Activated T-cell treated with anti-CD3 and anti-CD28 coated beads, Interleukin-2, amount 50 U/mL, for 1 hour (primary cell): ENCODE measurements around the gene OLFML3.

Source experiments
- DNase-seq: peaks from one replicate; pipeline ENCODE4 v3.0.0-alpha.2; 2020

Gene OLFML3

GRCh38 chr1:113950908-113951307 is 28.4 kb upstream of the OLFML3 start:
- DNase-seq = no peak

DNA sequence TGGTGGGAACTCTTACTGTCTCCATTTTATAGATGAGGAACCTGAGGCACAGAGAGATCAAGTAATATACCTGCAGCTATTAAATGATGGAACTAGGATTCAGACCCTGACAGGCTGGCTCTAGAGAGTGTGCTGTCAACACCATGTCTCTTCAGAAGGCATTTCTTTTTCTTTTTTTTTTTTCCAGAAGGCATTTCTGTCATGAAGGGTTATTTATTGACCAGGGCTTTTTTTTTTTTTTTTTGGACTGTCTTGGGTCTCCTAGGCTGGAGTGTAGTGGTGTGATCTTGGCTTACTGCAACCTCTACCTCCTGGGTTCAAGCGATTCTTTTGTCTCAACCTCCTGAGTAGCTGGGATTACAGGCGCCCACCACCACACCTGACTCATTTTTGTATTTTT is 27.6 kb upstream of the OLFML3 start:
- no peak for DNase-seq

DNA sequence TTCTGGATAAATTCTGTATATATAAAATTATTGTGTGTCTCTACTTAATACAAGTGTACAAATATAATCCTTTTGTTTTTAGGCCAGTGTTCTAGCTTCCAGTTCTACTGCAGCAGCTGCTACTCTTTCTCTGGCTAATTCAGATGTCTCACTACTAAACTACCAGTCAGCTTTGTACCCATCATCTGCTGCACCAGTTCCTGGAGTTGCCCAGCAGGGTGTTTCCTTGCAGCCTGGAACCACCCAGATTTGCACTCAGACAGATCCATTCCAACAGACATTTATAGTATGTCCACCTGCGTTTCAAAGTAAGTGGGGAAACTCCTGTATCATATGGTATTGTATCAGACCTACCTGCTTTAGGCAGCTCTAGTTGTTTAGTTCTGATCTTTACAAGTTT is 21.3 kb upstream of the OLFML3 start:
- DNase-seq = no peak

DNA sequence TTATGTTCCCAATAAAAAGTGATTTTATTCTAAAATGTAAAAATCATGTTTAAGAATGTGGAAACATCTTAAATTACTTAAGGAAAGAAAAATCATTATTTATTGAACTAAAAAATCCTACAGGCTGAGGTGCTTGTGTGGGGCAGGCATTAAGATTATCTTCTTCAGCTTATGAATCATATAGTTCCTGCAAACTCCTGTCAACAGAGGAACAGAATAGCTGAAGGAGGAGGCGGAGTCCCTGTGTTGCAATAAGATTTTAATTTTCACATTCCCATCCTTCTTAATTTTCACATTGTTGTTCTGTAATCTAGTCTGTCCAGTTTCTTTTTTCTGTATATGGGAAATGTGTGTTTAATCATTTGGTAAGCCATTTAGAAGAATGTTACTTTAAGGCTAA is 20.6 kb upstream of the OLFML3 start:
- no peak for DNase-seq

GRCh38 chr1:113963281-113963906 is 15.9 kb upstream of the OLFML3 start:
- no peak for DNase-seq

- DNase-seq = no peak
These were observed 13.4 kb upstream of the OLFML3 start for GRCh38 chr1:113965703-113966412.

DNA sequence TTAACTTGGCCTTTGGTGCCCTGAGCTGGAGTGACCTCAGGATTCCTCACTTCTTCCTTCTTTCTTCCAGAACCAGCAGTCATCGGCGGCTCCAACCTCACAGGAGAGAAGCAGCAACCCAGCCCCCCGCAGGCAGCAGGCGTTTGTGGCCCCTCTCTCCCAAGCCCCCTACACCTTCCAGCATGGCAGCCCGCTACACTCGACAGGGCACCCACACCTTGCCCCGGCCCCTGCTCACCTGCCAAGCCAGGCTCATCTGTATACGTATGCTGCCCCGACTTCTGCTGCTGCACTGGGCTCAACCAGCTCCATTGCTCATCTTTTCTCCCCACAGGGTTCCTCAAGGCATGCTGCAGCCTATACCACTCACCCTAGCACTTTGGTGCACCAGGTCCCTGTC is 6.3 kb upstream of the OLFML3 start:
- DNase-seq = no peak

DNA sequence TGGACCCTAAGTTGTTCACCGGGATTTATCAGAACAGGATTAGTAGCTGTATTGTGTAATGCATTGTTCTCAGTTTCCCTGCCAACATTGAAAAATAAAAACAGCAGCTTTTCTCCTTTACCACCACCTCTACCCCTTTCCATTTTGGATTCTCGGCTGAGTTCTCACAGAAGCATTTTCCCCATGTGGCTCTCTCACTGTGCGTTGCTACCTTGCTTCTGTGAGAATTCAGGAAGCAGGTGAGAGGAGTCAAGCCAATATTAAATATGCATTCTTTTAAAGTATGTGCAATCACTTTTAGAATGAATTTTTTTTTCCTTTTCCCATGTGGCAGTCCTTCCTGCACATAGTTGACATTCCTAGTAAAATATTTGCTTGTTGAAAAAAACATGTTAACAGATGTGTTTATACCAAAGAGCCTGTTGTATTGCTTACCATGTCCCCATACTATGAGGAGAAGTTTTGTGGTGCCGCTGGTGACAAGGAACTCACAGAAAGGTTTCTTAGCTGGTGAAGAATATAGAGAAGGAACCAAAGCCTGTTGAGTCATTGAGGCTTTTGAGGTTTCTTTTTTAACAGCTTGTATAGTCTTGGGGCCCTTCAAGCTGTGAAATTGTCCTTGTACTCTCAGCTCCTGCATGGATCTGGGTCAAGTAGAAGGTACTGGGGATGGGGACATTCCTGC is 3.9 kb upstream of the OLFML3 start:
- no peak for DNase-seq

GRCh38 chr1:113976609-113977278 is 2.5 kb upstream of the OLFML3 start:
- DNase-seq = no peak

DNA sequence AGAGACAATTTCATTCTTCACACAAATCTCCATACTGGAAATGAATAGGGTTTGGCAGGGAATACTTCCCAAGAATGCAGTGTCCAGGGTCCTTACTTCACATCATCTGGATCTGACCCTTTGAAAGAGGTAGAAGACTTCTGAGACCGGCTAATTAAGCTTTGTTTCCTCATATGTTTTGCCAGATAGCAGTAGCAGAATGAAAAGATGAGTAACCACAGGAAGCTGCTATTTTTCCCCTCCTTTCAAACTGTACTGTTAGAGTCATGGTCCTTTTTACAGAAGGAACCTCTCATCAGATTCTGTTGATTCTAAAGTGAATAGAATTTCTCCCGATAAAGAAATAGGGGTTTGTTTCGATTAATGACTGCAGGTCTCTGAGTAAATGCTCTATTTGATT is 1.4 kb upstream of the OLFML3 start:
- DNase-seq = no peak

DNA sequence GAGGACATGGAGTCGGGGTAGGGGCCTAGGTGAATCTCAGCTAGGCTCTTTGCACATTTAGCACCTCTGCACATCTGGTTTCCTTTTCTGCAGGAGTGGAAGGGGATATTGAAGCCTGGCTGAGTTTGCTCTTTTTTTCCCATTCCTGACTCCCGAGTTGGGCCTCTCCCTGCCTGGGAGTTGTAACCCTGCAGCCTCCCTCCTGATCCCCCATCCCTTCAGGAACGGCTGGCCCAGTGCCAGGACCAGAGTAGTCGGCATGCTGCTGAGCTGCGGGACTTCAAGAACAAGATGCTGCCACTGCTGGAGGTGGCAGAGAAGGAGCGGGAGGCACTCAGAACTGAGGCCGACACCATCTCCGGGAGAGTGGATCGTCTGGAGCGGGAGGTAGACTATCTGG is 836 bp downstream of the OLFML3 start:
- DNase-seq = no peak

- DNase-seq = no peak
These were observed 3.0 kb downstream of the OLFML3 start for GRCh38 chr1:113981962-113982931.

DNA sequence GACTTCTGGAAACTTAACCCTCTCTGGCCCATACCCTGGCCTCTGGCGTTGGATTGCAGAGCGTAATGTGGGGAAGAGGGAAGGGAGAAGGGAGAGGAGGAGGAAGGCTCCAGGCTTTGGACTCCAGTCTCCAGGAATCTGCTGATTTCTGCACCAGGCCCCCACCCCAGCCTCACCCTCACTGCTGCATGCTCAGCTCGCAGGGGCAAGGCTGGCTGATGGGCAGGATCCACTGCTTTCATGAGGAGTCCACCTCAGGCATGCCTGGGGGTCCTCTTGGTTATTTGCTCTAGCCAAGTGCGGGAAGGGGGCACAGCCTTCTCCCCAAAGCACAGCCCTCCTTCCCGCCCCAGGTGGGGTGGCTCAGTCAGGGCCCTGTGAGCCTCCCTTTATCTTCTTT is 3.7 kb downstream of the OLFML3 start:
- no peak for DNase-seq

DNA sequence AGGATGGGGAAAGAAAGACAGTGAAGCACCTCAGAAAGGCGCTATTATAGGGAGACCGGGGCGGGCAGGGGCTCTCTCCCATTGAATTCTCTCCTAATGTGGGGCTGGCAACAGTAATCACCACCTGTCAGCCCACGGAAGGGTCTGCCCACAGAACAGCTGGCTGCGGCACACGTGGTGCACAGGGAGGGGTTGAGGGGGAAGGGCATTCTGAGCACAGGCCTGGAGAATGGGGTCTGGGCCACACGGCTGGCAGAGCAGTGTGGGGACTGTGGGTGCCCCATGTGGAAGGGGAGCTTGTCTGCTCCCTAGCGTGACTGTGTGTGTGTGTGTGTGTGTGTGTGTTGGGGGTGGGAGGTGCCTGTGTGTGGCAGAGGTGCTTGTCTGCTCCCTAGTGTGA is 4.1 kb downstream of the OLFML3 start:
- DNase-seq = no peak

GRCh38 chr1:113983826-113984225 is 4.6 kb downstream of the OLFML3 start:
- DNase-seq = no peak

GRCh38 chr1:113984710-113985109 is 5.4 kb downstream of the OLFML3 start:
- DNase-seq = no peak

DNA sequence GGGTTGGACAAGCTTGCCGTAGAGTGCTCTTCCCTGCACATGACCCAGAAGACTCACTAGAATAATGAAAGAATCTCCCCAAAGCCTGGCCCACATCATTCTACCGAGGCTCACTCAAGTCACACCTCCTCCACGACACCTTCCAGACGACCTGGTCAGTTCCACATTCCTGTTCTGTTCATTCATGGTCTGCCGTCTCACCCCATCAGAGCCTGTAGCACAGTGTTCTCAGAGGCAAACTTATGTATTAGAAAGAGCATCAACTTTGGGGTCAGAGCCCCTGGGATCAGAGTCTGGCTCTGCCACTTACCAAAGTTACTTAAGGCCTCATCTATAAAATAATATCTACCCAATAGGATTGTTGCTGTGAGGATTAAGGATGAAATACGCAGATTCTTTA is 7.5 kb downstream of the OLFML3 start:
- DNase-seq = no peak

- DNase-seq = no peak
These were observed 8.0 kb downstream of the OLFML3 start for GRCh38 chr1:113987259-113987658.

DNA sequence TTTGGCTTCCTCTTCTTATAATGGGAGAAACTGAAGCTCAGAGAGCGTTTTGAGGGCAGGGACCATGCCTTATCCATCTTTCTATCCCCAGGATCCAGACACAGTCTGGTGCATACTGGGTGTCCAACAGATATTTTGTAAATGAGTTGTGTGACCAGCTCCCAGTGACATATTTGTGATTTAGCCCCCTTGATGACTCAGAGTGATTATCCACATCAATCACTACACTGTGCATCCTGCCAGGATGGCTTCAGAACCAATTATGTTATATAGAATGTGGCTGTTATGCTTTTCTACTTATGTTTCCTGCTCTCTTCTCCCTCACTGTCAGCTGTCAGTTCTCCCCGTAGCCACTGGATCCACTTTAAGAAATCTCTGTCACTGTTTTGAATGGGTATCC is 11.3 kb downstream of the OLFML3 start:
- no peak for DNase-seq

GRCh38 chr1:113990961-113991360 is 11.7 kb downstream of the OLFML3 start:
- DNase-seq = no peak

- no peak for DNase-seq
These were observed 12.3 kb downstream of the OLFML3 start for GRCh38 chr1:113991467-113991997.

DNA sequence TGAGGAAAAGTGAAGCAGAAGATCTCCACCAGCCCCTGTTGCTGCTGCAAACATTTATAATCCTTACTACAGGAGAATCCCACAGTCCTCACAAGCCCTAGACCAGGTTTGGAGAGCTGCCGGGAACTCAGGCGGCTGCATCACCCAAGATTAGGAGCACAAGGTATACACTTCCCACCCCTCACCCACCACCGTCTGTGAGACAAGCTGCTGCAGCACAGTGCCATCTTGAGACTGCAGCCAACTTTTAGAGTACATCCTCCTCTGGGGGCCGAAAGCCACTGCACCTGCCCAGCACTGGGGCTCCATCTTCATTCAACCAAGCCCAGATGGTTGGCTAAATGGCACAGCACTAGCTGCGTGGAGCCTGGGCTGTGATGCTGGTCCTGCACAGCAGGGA is 13.8 kb downstream of the OLFML3 start:
- DNase-seq = no peak
